Measurements from ENCODE around the gene ADAMTSL5. TPM values are rescaled to one million over a fixed set of nuclear protein-coding genes. Genes with fewer than 3 reads are reported as not detected.

Gene ADAMTSL5
- total RNA-seq, 4 donors from 2014 or later = 0.83 to 4.1 (median 2.4) TPM

GRCh38 chr19:1496714-1497577, 15.9 kb downstream of the ADAMTSL5 start:
- Histone ChIP-seq H3K4me3 (peak overlapping the region; percentile 20), H3K27me3 (peaks cover 16% of the 10 kb centered on the region), H3K4me1 (peaks cover 20% of the 10 kb centered on the region), H3K36me3 (no peaks in the 10 kb centered on the region), H3K27ac (no peak overlapping the region), H3K9me3 (no peaks in the 10 kb centered on the region)
- DNase-seq (ENCODE audit: low spot score in 2 of 2) = no peak
- WGBS = 70% methylated on average over 17 of the region's 39 CpGs
- no peak for TF ChIP-seq CTCF (IDR thresholded peaks at IDR 0.05)
- no peak for TF ChIP-seq POLR2AphosphoS5 (IDR thresholded peaks at IDR 0.05)
- no peak for TF ChIP-seq POLR2A (IDR thresholded peaks at IDR 0.05)
- no peak for TF ChIP-seq EP300 (IDR thresholded peaks at IDR 0.05)

- H3K9me3 ChIP-seq = no peaks in the 10 kb centered on the region
- H3K4me3 ChIP-seq = peak overlapping the region; percentile 20
- no peak for DNase-seq (ENCODE audit: low spot score in 2 of 2)
- H3K27me3 ChIP-seq = peaks cover 16% of the 10 kb centered on the region
- H3K27ac ChIP-seq = no peak overlapping the region
- H3K4me1 ChIP-seq = peaks cover 24% of the 10 kb centered on the region
- H3K36me3 ChIP-seq = no peaks in the 10 kb centered on the region
- TF ChIP-seq POLR2A (IDR thresholded peaks at IDR 0.05) (no peak), EP300 (IDR thresholded peaks at IDR 0.05) (no peak), CTCF (IDR thresholded peaks at IDR 0.05) (no peak), POLR2AphosphoS5 (IDR thresholded peaks at IDR 0.05) (no peak)
- 61% methylated on average over 39 of the region's 40 CpGs for WGBS
Measured at GRCh38 chr19:1495799-1496713, 16.8 kb downstream of the ADAMTSL5 start.

- no peaks in the 10 kb centered on the region for H3K36me3 ChIP-seq
- peaks cover 25% of the 10 kb centered on the region for H3K4me1 ChIP-seq
- TF ChIP-seq CTCF (IDR thresholded peaks at IDR 0.05) = no peak
- no peak for TF ChIP-seq POLR2AphosphoS5 (IDR thresholded peaks at IDR 0.05)
- no peak for TF ChIP-seq POLR2A (IDR thresholded peaks at IDR 0.05)
- no peak for TF ChIP-seq EP300 (IDR thresholded peaks at IDR 0.05)
- 86% methylated on average over 32 of the region's 37 CpGs for WGBS
- H3K4me3 ChIP-seq = no peak overlapping the region
- peaks cover 16% of the 10 kb centered on the region for H3K27me3 ChIP-seq
- no peak overlapping the region for H3K27ac ChIP-seq
- DNase-seq (ENCODE audit: low spot score in 2 of 2) = no peak
- H3K9me3 ChIP-seq = no peaks in the 10 kb centered on the region
Measured at GRCh38 chr19:1495051-1495798, 17.6 kb downstream of the ADAMTSL5 start.

- DNase-seq (ENCODE audit: low spot score in 2 of 2) = peak in 1 of 2 donors; percentile 60
- WGBS = 73% methylated on average over 10 of the region's 15 CpGs
- Histone ChIP-seq H3K4me3 (no peak overlapping the region), H3K27ac (no peak overlapping the region), H3K27me3 (peaks cover 16% of the 10 kb centered on the region), H3K9me3 (no peaks in the 10 kb centered on the region), H3K4me1 (peaks cover 33% of the 10 kb centered on the region), H3K36me3 (no peaks in the 10 kb centered on the region)
- TF ChIP-seq EP300 (IDR thresholded peaks at IDR 0.05) (no peak), CTCF (IDR thresholded peaks at IDR 0.05) (no peak), POLR2A (IDR thresholded peaks at IDR 0.05) (no peak), POLR2AphosphoS5 (IDR thresholded peaks at IDR 0.05) (no peak)
Measured at GRCh38 chr19:1494115-1494815, 18.6 kb downstream of the ADAMTSL5 start.

Data from suprapubic skin (tissue), 4 donors.